SU-DHL-6 (cell line): ENCODE results near the gene MFSD2A.

Experiments
- H2AFZ ChIP-seq: fragments of 200-600 bp; sonication (generic); 2 replicates; pipeline ENCODE4 v1.6.1; 2014; ENCODE audit warnings: low read depth, mild to moderate bottlenecking, moderate library complexity, mixed read lengths, antibody characterized with exemption, low read length; ENCODE audit not compliant: severe bottlenecking
- H3F3A ChIP-seq: fragments of 200-600 bp; shearing (Covaris generic); 2 replicates; pipeline ENCODE4 v1.6.0; 2016; ENCODE audit warnings: antibody characterized with exemption, mild to moderate bottlenecking; ENCODE audit not compliant: insufficient read depth
- H3K27ac ChIP-seq: fragments of 200-600 bp; sonication (generic); 2 replicates; pipeline ENCODE4 v1.5.1; 2016; ENCODE audit warnings: low read depth, mild to moderate bottlenecking, low read length, moderate library complexity, mixed read lengths
- H3K27me3 ChIP-seq: fragments of 200-600 bp; sonication (generic), shearing (Covaris generic); 2 replicates; pipeline ENCODE4 v1.6.0; 2014; ENCODE audit warnings: mild to moderate bottlenecking, low read length
- H3K36me3 ChIP-seq: fragments of 200-600 bp; sonication (generic); 2 replicates; pipeline ENCODE4 v1.6.1; 2014; ENCODE audit warnings: mild to moderate bottlenecking, low read length, mixed read lengths
- H3K4me2 ChIP-seq: fragments of 300-600, 200-600 bp; shearing (Covaris generic), sonication (generic); 2 replicates; pipeline ENCODE4 v1.6.0; 2014; ENCODE audit warnings: low read length, low read depth, mild to moderate bottlenecking; ENCODE audit not compliant: poor library complexity, severe bottlenecking
- H3K4me3 ChIP-seq: fragments of 200-600 bp; sonication (generic); 2 replicates; pipeline ENCODE4 v1.5.1; 2014; ENCODE audit warnings: antibody characterized with exemption, low read length, mild to moderate bottlenecking, mixed read lengths; ENCODE audit not compliant: insufficient read depth, poor library complexity, severe bottlenecking
- H3K79me2 ChIP-seq: fragments of 200-600 bp; sonication (generic); 2 replicates; pipeline ENCODE4 v1.6.1; 2014; ENCODE audit warnings: mild to moderate bottlenecking, low read length, moderate library complexity; ENCODE audit not compliant: insufficient read depth
- H3K9ac ChIP-seq: fragments of 200-600 bp; sonication (generic); 2 replicates; pipeline ENCODE4 v1.7.0; 2014; ENCODE audit warnings: mild to moderate bottlenecking, low read length
- H3K9me2 ChIP-seq: fragments of 200-600 bp; sonication (generic); replicated peaks from 2 replicates; pipeline ENCODE4 v1.6.1; 2014; ENCODE audit warnings: low read length; ENCODE audit not compliant: insufficient read depth
- H3K9me3 ChIP-seq: fragments of 200-600 bp; sonication (generic); 2 replicates; pipeline ENCODE4 v1.6.1; 2014; ENCODE audit warnings: low read length, mixed read lengths; ENCODE audit not compliant: insufficient read depth
- H4K20me1 ChIP-seq: fragments of 200-600 bp; sonication (generic); 2 replicates; pipeline ENCODE4 v1.6.1; 2014; ENCODE audit warnings: low read depth, mild to moderate bottlenecking, antibody characterized with exemption, low read length, moderate library complexity, mixed read lengths
- EZH2phosphoT487 ChIP-seq: fragments of 200-600 bp; sonication (generic), shearing (Covaris generic); conservative IDR thresholded peaks from 2 replicates; pipeline ENCODE4 v1.6.1; 2018; ENCODE audit warnings: mild to moderate bottlenecking, antibody characterized with exemption, low read length, moderate library complexity, mixed read lengths
- TF ChIP-seq, protein P1 (sequence below): fragments of 200-600 bp; sonication (generic); IDR thresholded peaks from one replicate; pipeline ENCODE4 v1.5.1; 2017; ENCODE audit warnings: antibody characterized with exemption, mild to moderate bottlenecking, low read length, moderate library complexity; ENCODE audit not compliant: insufficient read depth, poor library complexity, severe bottlenecking

The MFSD2A gene

GRCh38 chr1:39995973-39996393 is 41.0 kb downstream of the MFSD2A start:
- Histone ChIP-seq H3F3A (0 out of 2 replicates have a peak, but pooled peaks cover 6% of the 10 kb centered on the region), H3K27ac (peak overlapping the region; percentile 70), H3K4me2 (peak overlapping the region; percentile 40)

GRCh38 chr1:39996396-39997004 is 41.6 kb downstream of the MFSD2A start:
- Histone ChIP-seq H3K79me2 (no peaks in the 10 kb centered on the region), H3K4me2 (peak overlapping the region; percentile 40), H3K36me3 (no peaks in the 10 kb centered on the region), H2AFZ (no peak overlapping the region), H4K20me1 (no peaks in the 10 kb centered on the region), H3K9ac (no peak overlapping the region), H3K9me2 (no peaks in the 10 kb centered on the region), H3K9me3 (no peaks in the 10 kb centered on the region), H3K27ac (peak overlapping the region; percentile 70), H3K27me3 (no peaks in the 10 kb centered on the region), H3K4me3 (no peak overlapping the region), H3F3A (0 out of 2 replicates have a peak, but pooled peaks cover 6% of the 10 kb centered on the region)
- no peak for TF ChIP-seq EZH2phosphoT487
- TF ChIP-seq, protein P1, sequence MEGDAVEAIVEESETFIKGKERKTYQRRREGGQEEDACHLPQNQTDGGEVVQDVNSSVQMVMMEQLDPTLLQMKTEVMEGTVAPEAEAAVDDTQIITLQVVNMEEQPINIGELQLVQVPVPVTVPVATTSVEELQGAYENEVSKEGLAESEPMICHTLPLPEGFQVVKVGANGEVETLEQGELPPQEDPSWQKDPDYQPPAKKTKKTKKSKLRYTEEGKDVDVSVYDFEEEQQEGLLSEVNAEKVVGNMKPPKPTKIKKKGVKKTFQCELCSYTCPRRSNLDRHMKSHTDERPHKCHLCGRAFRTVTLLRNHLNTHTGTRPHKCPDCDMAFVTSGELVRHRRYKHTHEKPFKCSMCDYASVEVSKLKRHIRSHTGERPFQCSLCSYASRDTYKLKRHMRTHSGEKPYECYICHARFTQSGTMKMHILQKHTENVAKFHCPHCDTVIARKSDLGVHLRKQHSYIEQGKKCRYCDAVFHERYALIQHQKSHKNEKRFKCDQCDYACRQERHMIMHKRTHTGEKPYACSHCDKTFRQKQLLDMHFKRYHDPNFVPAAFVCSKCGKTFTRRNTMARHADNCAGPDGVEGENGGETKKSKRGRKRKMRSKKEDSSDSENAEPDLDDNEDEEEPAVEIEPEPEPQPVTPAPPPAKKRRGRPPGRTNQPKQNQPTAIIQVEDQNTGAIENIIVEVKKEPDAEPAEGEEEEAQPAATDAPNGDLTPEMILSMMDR, result no peak

More at GRCh38 chr1:39995973-39996393, 41.0 kb downstream of the MFSD2A start:
- Histone ChIP-seq H3K9me3 (no peaks in the 10 kb centered on the region), H3K9ac (peak overlapping the region; percentile 34; the same call in 1 of the 2 replicates), H3K79me2 (no peaks in the 10 kb centered on the region), H2AFZ (peak overlapping the region; percentile 88), H4K20me1 (no peaks in the 10 kb centered on the region), H3K36me3 (no peaks in the 10 kb centered on the region), H3K27me3 (no peaks in the 10 kb centered on the region), H3K4me3 (no peak overlapping the region), H3K9me2 (no peaks in the 10 kb centered on the region)
- TF ChIP-seq EZH2phosphoT487, result no peak
- TF ChIP-seq, protein P1, result no peak

DNA sequence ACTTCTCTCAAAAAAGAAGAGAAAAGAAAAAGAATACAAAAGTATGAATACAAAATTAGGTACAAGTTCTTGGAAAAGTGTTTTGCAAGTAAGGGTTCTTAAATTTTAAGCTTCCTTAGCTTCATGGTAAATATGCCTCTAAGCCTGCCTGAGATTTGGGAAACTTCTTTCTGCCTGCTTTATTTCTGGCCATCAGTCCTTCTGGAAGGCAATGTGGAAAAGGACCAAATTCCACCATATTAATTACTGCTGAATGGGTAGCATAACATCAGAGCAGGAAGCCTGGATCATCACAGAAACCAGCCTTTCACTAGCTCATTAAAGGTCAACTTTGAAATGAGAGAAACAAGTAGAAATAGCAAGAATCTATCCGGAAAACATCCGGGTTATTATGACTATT is 46.5 kb downstream of the MFSD2A start:
- Histone ChIP-seq H3F3A (peaks cover 9% of the 10 kb centered on the region; the same call in 1 of the 2 replicates), H3K4me3 (no peak overlapping the region), H3K27me3 (no peaks in the 10 kb centered on the region), H3K36me3 (no peaks in the 10 kb centered on the region), H3K9ac (no peak overlapping the region), H3K9me3 (peaks cover 3% of the 10 kb centered on the region; the same call in 1 of the 2 replicates), H3K9me2 (no peaks in the 10 kb centered on the region), H3K27ac (peak overlapping the region; percentile 11; the same call in 1 of the 2 replicates), H3K4me2 (no peak overlapping the region), H2AFZ (peak overlapping the region; percentile 14), H3K79me2 (no peaks in the 10 kb centered on the region), H4K20me1 (no peaks in the 10 kb centered on the region)
- no peak for TF ChIP-seq EZH2phosphoT487
- TF ChIP-seq, protein P1, result no peak
